D341Med (cell line): ENCODE measurements around the gene CYP19A1.

Experiments
- DNase-seq: peaks from one replicate; pipeline ENCODE4 v3.0.0; 2012; ENCODE audit warnings: low spot score

Gene CYP19A1

GRCh38 chr15:51338496-51338895 is at the start of gene CYP19A1:
Gene CYP19A1, minus strand, starts transcription at chr15:51338596. Its CDS starts 95,684 bp downstream, at chr15:51242912.
- no peak for DNase-seq

GRCh38 chr15:51387699-51388041 is 49.3 kb upstream of the CYP19A1 start:
- no peak for DNase-seq

GRCh38 chr15:51386960-51387698 is 48.7 kb upstream of the CYP19A1 start:
- DNase-seq, result no peak

- no peak for DNase-seq
These were observed 48.1 kb upstream of the CYP19A1 start for GRCh38 chr15:51386486-51386885.

- DNase-seq, result no peak
These were observed 47.6 kb upstream of the CYP19A1 start for GRCh38 chr15:51386029-51386428.

GRCh38 chr15:51382787-51383186 is 44.4 kb upstream of the CYP19A1 start:
- peak; percentile 76 for DNase-seq

- DNase-seq, result peak; percentile 79
These were observed 42.8 kb upstream of the CYP19A1 start for GRCh38 chr15:51380999-51381806.

- no peak for DNase-seq
These were observed 41.0 kb upstream of the CYP19A1 start for GRCh38 chr15:51379390-51379789.

GRCh38 chr15:51378406-51378805 is 40.0 kb upstream of the CYP19A1 start:
- no peak for DNase-seq

- DNase-seq, result no peak
These were observed 38.8 kb upstream of the CYP19A1 start for GRCh38 chr15:51377038-51377786.

GRCh38 chr15:51375966-51376640 is 37.7 kb upstream of the CYP19A1 start:
- DNase-seq, result no peak

GRCh38 chr15:51374131-51374530 is 35.7 kb upstream of the CYP19A1 start:
- no peak for DNase-seq

- no peak for DNase-seq
These were observed 32.9 kb upstream of the CYP19A1 start for GRCh38 chr15:51371266-51371665.

- no peak for DNase-seq
These were observed 31.0 kb upstream of the CYP19A1 start for GRCh38 chr15:51369451-51369761.

GRCh38 chr15:51368751-51369450 is 30.5 kb upstream of the CYP19A1 start:
- DNase-seq, result no peak

- DNase-seq, result no peak
These were observed 29.9 kb upstream of the CYP19A1 start for GRCh38 chr15:51368307-51368706.

- DNase-seq, result no peak
These were observed 29.1 kb upstream of the CYP19A1 start for GRCh38 chr15:51367322-51367976.

GRCh38 chr15:51366920-51367319 is 28.5 kb upstream of the CYP19A1 start:
- no peak for DNase-seq

- no peak for DNase-seq
These were observed 27.7 kb upstream of the CYP19A1 start for GRCh38 chr15:51366071-51366470.

- DNase-seq, result no peak
These were observed 27.0 kb upstream of the CYP19A1 start for GRCh38 chr15:51365417-51365816.

GRCh38 chr15:51363383-51363782 is 25.0 kb upstream of the CYP19A1 start:
- DNase-seq, result no peak
